ENCODE results near the gene DCAF4. TPM values are rescaled to one million over a fixed set of nuclear protein-coding genes. Genes with fewer than 3 reads are reported as not detected.

DCAF4 gene
- total and polyA plus RNA-seq, 8 donors: 0.58 to 139 (median 7.7) TPM

GRCh38 chr14:72894323-72894622, 32.0 kb upstream of the DCAF4 start:
- Histone ChIP-seq H3K9me3 (no peaks in the 10 kb centered on the region), H3K4me1 (peaks cover 25 to 36% (median 33%) of the 10 kb centered on the region in 4 donors), H3K4me3 (peak overlapping the region; percentile 75 to 93 (median 83)), H3K27me3 (peaks cover 2 to 82% (median 32%) of the 10 kb centered on the region in 3 donors), H3K27ac (peak overlapping the region in 3 of 5 donors; percentile 0 to 56 (median 23)), H3K36me3 (no peaks in the 10 kb centered on the region)
- no peak for DNase-seq
- 0 to 1% (median 0%) methylated on average over 11 of the region's 11 CpGs for WGBS, 5 donors
- no peak for TF ChIP-seq EP300 (IDR thresholded peaks at IDR 0.05)
- no peak for TF ChIP-seq POLR2A (IDR thresholded peaks at IDR 0.05)
- TF ChIP-seq CTCF (IDR thresholded peaks at IDR 0.05): no peak
- TF ChIP-seq POLR2AphosphoS5 (IDR thresholded peaks at IDR 0.05): no peak
- intact Hi-C loops (cut with DNase I; ENCODE audit: low total_unique reads): no loop called here

- peak in 1 of 2 donors; percentile 54 for DNase-seq
- 1 to 6% (median 3%) methylated on average over 25 of the region's 25 CpGs for WGBS, 5 donors
- intact Hi-C loops (cut with DNase I; ENCODE audit: low total_unique reads): no loop called here
These were observed 31.5 kb upstream of the DCAF4 start for GRCh38 chr14:72894623-72895378.

GRCh38 chr14:72898448-72898847, 27.8 kb upstream of the DCAF4 start:
- Histone ChIP-seq H3K36me3 (no peaks in the 10 kb centered on the region), H3K27me3 (peaks cover 0 to 40% (median 2%) of the 10 kb centered on the region in 3 donors), H3K9me3 (no peaks in the 10 kb centered on the region), H3K4me3 (no peak overlapping the region), H3K4me1 (peaks cover 8 to 15% (median 12%) of the 10 kb centered on the region in 4 donors), H3K27ac (no peak overlapping the region)
- intact Hi-C loops (cut with DNase I; ENCODE audit: low total_unique reads): no loop called here
- WGBS, 5 donors: 57 to 65% (median 63%) methylated on average over 3 of the region's 3 CpGs
- TF ChIP-seq POLR2AphosphoS5 (IDR thresholded peaks at IDR 0.05) (no peak), POLR2A (IDR thresholded peaks at IDR 0.05) (no peak), EP300 (IDR thresholded peaks at IDR 0.05) (no peak)
- DNase-seq: no peak

More at GRCh38 chr14:72894623-72895378, 31.5 kb upstream of the DCAF4 start:
- Histone ChIP-seq H3K36me3 (no peaks in the 10 kb centered on the region), H3K4me3 (peak overlapping the region; percentile 75 to 93 (median 83)), H3K9me3 (no peaks in the 10 kb centered on the region), H3K4me1 (peaks cover 25 to 36% (median 33%) of the 10 kb centered on the region in 4 donors), H3K27ac (peak overlapping the region in 3 of 5 donors; percentile 0 to 56 (median 23)), H3K27me3 (peaks cover 2 to 77% (median 29%) of the 10 kb centered on the region in 3 donors)
- TF ChIP-seq POLR2A (IDR thresholded peaks at IDR 0.05) (no peak), POLR2AphosphoS5 (IDR thresholded peaks at IDR 0.05) (peak in 1 of 3 donors; percentile 2), EP300 (IDR thresholded peaks at IDR 0.05) (no peak)

- Histone ChIP-seq H3K4me3 (no peak overlapping the region), H3K27me3 (peaks cover 0 to 21% (median 2%) of the 10 kb centered on the region in 3 donors), H3K27ac (no peak overlapping the region), H3K4me1 (no peaks in the 10 kb centered on the region), H3K9me3 (no peaks in the 10 kb centered on the region), H3K36me3 (no peaks in the 10 kb centered on the region)
- DNase-seq: no peak
- intact Hi-C loops (cut with DNase I; ENCODE audit: low total_unique reads): loop anchor here (5.0 kb wide), 1 partner anchor 384 kb away; no protein-coding TSS in a partner anchor
- 82 to 91% (median 89%) methylated on average over 3 of the region's 3 CpGs for WGBS, 5 donors
- TF ChIP-seq EP300 (IDR thresholded peaks at IDR 0.05) (no peak), CTCF (IDR thresholded peaks at IDR 0.05) (no peak), POLR2A (IDR thresholded peaks at IDR 0.05) (no peak), POLR2AphosphoS5 (IDR thresholded peaks at IDR 0.05) (no peak)
These were observed 24.9 kb upstream of the DCAF4 start for GRCh38 chr14:72901361-72901760.

GRCh38 chr14:72902801-72903530, 23.3 kb upstream of the DCAF4 start:
- intact Hi-C loops (cut with DNase I; ENCODE audit: low total_unique reads): loop anchor here (5.0 kb wide), 1 partner anchor 386 kb away; no protein-coding TSS in a partner anchor
- 87 to 93% (median 91%) methylated on average over 5 of the region's 5 CpGs for whole genome bisulfite sequencing, 5 donors
- no peaks in the 10 kb centered on the region for H3K9me3 ChIP-seq
- H3K4me3 ChIP-seq: no peak overlapping the region
- H3K27ac ChIP-seq: no peak overlapping the region
- DNase-seq: no peak
- peaks cover 0 to 15% (median 6%) of the 10 kb centered on the region in 4 donors for H3K4me1 ChIP-seq
- no peak for TF ChIP-seq POLR2AphosphoS5 (IDR thresholded peaks at IDR 0.05)
- no peak for TF ChIP-seq CTCF (IDR thresholded peaks at IDR 0.05)
- TF ChIP-seq POLR2A (IDR thresholded peaks at IDR 0.05): no peak
- peaks cover 0 to 6% (median 0%) of the 10 kb centered on the region in 3 donors for H3K27me3 ChIP-seq
- no peaks in the 10 kb centered on the region for H3K36me3 ChIP-seq
